Measurements from ENCODE around the gene ZC3H10. TPM values are rescaled to one million over a fixed set of nuclear protein-coding genes. Genes with fewer than 3 reads are reported as not detected.
"Not testable (repeated sequence)": the region's sequence is repeated elsewhere in the genome, so short reads cannot be mapped to it uniquely, and the experiment has no call there.

The ZC3H10 gene
- total RNA-seq, 4 donors from 2014 or later, result 1.3 to 9.8 (median 4.2) TPM

GRCh38 chr12:56115329-56115728 lies 2.7 kb upstream of the ZC3H10 start:
- Histone ChIP-seq H3K4me1 (peaks cover 5 to 12% of the 10 kb centered on the region in 2 donors), H3K9me3 (no peaks in the 10 kb centered on the region), H3K4me3 (peak overlapping the region; percentile 61 to 77), H3K36me3 (no peaks in the 10 kb centered on the region), H3K27ac (peak overlapping the region; percentile 98), H3K27me3 (no peaks in the 10 kb centered on the region)
- TF ChIP-seq POLR2A (IDR thresholded peaks at IDR 0.05), result no peak
- TF ChIP-seq CTCF (IDR thresholded peaks at IDR 0.05), result no peak
- no peak for DNase-seq
- intact Hi-C loops (cut with DNase I; ENCODE audit: low total_unique reads), result loop anchor here (5.0 kb wide), 1 partner anchor 107 kb away; the partner anchor contains the start of genes NABP2 and RNF41

- Histone ChIP-seq H3K9me3 (no peaks in the 10 kb centered on the region), H3K36me3 (no peaks in the 10 kb centered on the region), H3K27ac (peak within 1 kb of the TSS; percentile 98), H3K4me3 (peak within 1 kb of the TSS; percentile 61 to 77), H3K4me1 (peaks cover 5 to 14% of the 10 kb centered on the region in 2 donors), H3K27me3 (no peaks in the 10 kb centered on the region)
- peak; percentile 95 to 97 for DNase-seq
- intact Hi-C loops (cut with DNase I; ENCODE audit: low total_unique reads), result loop anchor here (5.0 kb wide), 1 partner anchor 106 kb away; the partner anchor contains the start of genes NABP2 and RNF41
- TF ChIP-seq CTCF (IDR thresholded peaks at IDR 0.05) (peak in 1 of 4 experiments; percentile 41), POLR2A (IDR thresholded peaks at IDR 0.05) (peak; percentile 96 to 98)
These were observed 1.6 kb upstream of the ZC3H10 start, which contains the start of gene RPL41 for GRCh38 chr12:56116267-56117081. RPL41 (plus strand) TSS chr12:56116633.

DNA sequence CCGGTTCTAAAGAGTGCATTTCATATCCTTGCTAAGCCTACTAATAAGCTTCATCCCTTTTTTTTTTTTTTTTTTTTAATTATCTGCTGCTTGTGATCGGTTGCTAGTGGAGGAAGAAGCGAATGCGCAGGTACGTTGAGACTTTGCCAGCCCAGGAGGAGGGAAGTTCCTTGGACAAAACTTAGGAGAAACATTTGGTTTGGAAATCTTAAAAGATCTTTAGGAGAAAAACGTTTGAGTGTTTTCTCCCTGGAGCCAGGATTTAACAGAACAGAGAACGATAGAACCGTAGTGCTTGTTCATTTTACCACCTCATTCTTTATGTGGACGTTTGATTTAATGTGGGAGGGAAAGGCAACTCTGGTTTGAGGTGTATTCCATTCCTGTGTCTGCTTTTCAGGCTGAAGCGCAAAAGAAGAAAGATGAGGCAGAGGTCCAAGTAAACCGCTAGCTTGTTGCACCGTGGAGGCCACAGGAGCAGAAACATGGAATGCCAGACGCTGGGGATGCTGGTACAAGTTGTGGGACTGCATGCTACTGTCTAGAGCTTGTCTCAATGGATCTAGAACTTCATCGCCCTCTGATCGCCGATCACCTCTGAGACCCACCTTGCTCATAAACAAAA lies 872 bp upstream of the ZC3H10 start:
- not testable (repeated sequence) for H3K27me3 ChIP-seq, H3K36me3 ChIP-seq, H3K9me3 ChIP-seq, DNase-seq
- peak overlapping the region; percentile 98 for H3K27ac ChIP-seq
- peak overlapping the region; percentile 61 to 77 for H3K4me3 ChIP-seq
- intact Hi-C loops (cut with DNase I; ENCODE audit: low total_unique reads), result loop anchor here (5.0 kb wide), 1 partner anchor 105 kb away; the partner anchor contains the start of genes NABP2 and RNF41
- peaks cover 5 to 14% of the 10 kb centered on the region in 2 donors for H3K4me1 ChIP-seq

DNA sequence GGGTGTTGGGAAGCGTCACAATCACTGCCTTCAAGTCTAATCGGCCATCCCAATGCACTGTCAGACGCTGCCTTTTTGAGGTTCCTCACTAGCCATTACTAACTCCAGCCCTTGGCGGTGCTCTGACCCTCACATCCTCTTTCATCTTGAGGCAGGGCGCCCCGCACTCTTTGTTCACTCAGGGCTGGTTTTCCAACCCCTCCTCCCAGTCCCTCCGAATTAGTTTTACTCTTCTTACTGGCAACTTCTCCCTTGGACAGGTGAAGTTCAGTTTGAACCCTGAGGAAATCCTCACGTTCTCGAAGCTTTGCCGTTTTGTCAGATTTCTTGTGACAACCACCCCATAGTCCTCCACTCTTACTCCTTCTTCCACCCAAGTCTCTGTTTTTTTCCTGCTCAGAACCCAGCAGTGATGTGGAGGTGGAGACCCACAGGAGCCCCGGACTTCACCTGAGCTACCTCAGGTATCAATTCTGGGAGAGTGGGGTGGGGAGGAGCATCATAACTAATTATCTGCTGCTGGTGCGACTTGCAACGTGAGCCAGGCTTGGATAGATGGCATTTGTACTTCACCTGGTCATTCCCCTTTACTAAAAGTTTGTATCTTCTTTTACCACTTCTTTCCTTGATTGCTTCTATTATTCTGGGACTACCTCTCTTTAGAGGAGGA lies 757 bp downstream of the ZC3H10 start:
- H3K4me1 ChIP-seq, result peaks cover 5 to 14% of the 10 kb centered on the region in 2 donors
- peak overlapping the region; percentile 98 for H3K27ac ChIP-seq
- TF ChIP-seq CTCF (IDR thresholded peaks at IDR 0.05) (no peak), POLR2A (IDR thresholded peaks at IDR 0.05) (no peak)
- intact Hi-C loops (cut with DNase I; ENCODE audit: low total_unique reads), result loop anchor here (5.0 kb wide), 1 partner anchor 103 kb away; the partner anchor contains the start of genes NABP2 and RNF41
- no peak for DNase-seq
- peak overlapping the region; percentile 89 to 91 for H3K4me3 ChIP-seq
- no peaks in the 10 kb centered on the region for H3K27me3 ChIP-seq
- H3K9me3 ChIP-seq, result no peaks in the 10 kb centered on the region
- H3K36me3 ChIP-seq, result no peaks in the 10 kb centered on the region

GRCh38 chr12:56119361-56119796 lies 1.3 kb downstream of the ZC3H10 start:
- Histone ChIP-seq H3K4me3 (peak overlapping the region in 1 of 2 donors; percentile 91), H3K27ac (peak overlapping the region; percentile 98), H3K27me3 (no peaks in the 10 kb centered on the region), H3K4me1 (peaks cover 5 to 14% of the 10 kb centered on the region in 2 donors), H3K36me3 (no peaks in the 10 kb centered on the region), H3K9me3 (no peaks in the 10 kb centered on the region)
- TF ChIP-seq CTCF (IDR thresholded peaks at IDR 0.05) (peak; percentile 72 to 94 (median 88)), POLR2A (IDR thresholded peaks at IDR 0.05) (no peak)
- intact Hi-C loops (cut with DNase I; ENCODE audit: low total_unique reads), result loop anchor here (5.0 kb wide), 1 partner anchor 103 kb away; the partner anchor contains the start of genes NABP2 and RNF41
- DNase-seq, result peak; percentile 79 to 85

Data from uterus (tissue), 4 donors.